CD4-positive, alpha-beta T cell treated with Interleukin-1 beta for 1 hour (primary cell): ENCODE data around the gene STMN1.
A peak's percentile ranks its signal among the peaks of the same experiment; 100 is the strongest.

Experiments used
- DNase-seq, 2 donors: peaks; one replicate each; pipeline ENCODE4 v3.0.0-alpha.2; 2020 to 2022

STMN1 gene

DNA sequence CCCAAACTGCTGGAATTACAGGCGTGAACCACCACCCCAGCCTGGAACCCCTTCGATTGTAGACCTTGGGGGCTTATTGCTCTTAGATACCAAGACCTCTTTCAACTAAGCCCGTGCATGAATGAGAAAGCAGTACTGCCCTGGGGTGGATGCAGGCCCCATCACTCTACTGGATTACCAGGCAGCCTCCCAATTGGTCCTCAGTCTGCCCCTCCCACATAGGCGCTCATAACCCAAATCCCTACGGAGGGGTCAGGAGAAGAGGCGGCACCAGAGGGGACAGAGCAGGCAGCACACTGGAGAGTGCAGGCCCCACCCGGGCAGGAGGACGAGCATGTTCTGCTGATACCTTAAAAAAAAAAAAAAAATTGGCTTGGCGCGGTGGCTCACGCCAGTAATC, 12.4 kb upstream of the STMN1 start:
- DNase-seq: no peak

DNA sequence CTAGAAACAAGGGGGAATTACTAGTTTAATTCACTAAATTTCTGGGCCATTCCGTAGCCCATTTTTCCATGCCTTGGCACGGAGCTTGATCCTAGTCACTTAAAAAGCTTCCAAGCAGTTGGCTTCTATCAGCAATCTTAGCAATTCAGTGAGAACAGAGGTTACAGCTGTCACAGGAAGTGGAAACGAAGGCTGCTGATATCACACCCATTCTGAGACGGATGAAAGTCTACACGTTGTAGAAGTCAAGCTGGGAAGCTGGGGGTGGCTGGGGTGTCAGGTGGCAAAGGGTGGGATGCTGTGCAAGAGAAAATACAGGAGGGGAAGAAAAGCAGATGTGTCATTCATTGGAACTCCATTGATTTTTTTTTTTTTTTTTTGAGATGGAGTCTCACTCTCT, 11.8 kb upstream of the STMN1 start:
- DNase-seq: peak in 1 of 2 donors; percentile 22

DNA sequence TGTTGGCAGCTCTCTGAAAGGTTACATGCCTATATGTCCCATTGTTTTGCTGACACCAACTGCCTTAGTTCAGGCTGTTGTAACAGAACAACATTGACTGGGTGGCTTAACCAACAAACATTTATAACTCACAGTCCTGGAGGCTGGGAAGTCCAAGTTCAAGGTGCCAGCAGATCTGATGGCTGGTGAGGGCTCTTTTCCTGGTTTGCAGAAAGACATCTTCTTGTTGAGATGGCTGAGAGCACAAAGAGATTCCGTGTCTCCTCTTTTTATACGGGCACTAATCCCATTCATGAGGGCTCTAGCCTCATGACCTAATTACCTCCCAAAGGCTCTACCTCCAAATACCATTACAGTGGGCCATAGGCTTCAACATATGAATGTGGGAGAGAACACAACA, 10.2 kb upstream of the STMN1 start:
- no peak for DNase-seq

DNA sequence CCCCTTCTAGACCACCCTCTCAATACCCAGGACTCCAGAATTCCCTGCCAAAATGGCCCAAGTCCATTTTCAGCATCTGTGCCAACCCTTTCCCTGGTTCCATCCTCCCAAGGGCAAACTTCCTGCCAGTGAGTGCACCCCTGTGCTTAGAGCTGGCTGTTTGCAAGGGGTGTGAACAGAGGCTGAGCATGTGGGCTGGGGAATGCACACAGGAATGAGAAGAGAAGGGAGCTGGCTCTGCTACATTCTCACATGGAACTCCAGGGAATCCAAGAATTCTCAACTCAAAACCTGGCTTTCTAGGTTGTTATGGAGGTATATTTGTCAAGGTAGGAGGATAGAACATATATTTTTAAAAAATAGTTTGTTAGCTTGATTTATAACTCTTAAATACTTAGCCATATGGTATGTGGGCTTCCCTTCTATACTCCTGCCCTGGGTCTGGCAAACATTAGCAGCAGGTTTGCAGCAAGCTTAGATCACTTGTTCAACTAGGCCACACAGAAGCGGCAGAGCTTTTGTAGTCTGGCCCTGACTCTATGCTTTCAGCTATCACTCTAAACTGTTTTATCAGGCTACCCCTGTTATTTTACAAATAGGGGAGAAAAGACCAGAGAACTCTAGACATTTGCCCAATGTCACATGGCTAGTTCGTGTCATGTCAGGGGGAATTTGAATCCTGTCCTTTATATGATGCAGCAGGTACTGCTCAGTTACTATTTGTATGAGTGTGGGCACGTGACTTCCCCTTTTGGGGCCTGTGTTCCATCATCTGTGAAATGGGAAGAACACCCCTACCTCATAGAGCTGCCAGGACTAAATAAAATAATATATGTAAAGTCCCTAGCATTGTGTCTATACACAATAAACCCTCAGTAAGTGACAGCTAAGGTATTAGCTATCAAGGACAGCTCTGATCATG, 8.1 kb upstream of the STMN1 start:
- DNase-seq: no peak

DNA sequence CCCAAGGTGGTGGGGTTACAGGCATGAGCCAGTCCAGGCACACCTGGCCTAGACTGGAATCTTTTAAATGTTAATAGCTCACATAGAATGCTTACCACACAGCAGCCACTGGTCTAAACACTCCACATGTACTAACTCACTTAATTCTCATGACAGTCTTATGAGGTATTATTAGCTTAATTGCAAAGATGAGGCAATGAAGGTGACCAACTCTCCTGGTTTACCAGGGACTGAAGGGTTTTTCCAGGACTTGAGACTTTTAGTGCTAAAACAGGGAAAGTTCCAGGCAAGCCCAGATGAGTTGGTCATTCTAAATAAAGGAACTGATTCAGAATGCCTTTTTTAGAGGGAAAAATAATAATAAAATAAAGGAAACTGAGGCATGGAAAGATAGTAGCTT, 7.0 kb upstream of the STMN1 start:
- no peak for DNase-seq

DNA sequence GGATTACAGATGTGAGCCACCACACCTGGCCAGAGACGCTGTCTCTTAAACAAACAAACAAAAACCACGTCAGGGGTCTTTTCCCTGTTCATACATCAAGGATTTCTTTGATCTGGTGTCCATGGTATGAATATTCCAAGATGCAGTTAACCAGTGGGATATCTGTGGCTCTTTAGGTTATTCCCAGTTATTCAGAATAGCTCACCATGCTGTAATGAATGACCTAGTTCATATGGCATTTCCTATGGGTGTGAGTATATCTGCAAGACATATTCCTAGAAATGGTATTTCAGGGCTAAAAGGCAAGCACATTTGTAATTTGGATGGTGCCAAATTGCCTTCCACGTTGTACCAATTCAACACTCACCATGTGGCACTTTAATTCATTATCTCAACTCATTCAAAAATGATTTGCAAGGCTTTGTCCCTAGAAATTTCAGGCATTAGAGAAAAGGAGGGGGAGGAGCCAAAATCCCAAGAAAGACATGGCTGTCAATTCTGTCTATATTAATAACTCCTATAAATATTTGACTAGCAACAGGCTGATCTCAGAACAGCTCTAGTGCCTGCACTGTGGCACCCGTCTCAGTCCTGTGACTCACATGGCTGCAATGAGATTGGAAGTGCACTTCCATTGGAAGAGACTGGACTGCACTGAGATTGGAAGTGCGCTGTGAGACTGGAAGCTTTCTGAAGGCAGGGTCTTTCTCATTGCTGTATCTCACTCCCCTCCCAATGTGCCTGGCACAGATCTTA, 6.0 kb upstream of the STMN1 start:
- DNase-seq: no peak

DNA sequence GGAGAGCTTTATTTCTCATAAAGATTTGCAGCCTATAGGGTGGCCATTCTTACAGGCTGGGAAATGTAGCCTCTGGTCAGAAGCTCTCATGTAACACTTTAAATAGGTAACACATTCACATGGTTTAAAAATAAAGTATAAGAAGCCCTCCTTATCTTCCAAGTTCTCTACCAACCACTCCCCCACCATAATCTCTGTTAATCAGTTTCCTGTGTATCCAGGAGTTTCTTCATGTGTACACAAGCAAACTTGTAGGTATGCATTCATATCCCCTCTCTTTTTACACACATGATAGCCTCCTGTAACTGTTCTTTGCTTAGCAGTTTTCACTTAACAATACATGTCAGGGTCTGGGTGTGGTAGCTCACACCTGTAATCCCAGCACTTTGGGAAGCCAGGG, 4.9 kb upstream of the STMN1 start:
- DNase-seq: no peak

DNA sequence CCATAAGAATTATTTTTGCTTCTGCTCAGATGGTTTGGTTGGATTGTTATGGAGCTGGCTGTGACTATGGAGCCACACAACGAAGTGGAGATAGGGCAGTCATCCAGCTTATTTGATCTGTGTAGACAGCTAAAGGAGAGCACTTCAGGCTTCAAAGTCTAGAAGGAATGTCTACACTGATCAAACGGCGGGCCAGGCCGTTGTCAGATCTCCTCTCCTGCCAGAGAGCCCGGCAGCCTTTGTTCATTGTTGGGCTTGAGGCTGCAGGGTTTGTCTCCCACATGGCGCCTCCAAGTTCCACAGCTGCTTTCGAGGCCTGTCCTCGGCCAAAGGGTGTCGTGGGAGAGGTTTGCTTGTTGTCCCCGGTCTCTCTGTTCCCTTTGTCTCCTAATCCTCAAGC, 2.8 kb upstream of the STMN1 start:
- no peak for DNase-seq

DNA sequence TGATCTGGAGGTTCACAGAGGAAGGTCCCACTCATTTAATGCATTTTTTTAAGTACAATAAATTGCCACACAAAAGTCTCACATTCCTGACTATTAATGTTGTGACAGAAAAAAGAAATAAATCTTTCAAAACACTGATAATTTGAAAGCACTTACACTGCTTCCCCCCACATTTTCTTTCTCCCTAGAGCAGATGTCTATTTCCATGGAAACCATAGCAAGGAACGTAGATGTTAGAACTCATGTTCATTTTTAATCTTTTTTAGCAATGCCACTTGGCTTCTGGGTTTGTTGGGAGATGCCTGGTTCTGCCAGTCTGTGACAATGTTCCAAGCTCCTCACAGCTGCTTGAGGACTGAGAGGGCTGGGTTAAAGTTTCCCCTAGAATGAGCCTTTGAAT, 1.9 kb upstream of the STMN1 start:
- DNase-seq: no peak

DNA sequence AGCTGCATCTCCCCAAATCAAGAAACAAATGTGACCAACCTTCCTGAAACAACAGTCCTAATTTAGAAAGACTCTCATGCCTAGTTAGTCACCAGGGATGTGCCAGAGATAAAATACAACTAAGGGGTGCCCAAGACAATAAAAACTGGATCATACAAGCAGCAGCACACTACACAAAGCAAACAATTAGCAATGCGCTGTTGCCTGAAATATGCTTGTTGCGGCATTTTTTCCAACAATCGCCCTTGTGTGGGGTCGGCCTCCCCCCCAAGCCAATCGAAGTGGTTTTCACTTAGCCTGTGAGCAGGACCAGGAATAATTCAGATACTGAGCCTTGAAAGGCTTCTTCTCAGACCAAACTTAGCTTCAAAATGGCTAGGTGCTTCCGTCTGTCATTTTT, 1.4 kb upstream of the STMN1 start:
- no peak for DNase-seq

DNA sequence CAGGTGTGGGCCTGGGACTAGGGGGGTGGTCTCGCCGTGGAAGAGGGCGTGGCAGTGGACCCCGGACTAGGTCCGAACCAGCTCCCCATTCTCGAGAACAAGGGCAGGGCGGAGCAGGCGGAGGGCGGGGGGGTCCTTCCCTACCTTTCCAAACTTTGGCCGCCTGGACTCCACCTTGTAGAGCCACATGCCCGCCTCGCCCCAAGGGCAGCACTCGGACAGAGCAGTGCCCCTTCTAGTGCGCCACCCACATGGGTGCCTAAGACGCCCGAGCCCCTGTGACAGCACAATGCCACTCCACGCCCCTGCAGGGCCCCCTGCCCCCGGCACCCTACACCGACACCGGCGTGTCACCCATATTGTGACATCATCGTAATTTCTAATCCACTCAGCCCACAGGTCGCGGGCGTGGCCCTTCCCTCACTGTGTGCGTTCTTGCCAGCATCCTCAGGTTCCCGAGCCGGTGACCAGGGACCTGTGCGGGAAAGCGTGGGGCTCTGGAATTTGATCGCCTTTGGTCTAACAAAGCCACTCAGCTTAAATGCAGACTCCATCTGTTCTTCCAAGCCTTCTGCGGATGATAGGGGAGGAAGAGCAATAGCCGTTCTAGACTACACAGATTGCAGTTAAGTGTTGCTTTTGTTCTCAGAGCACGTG, 553 bp upstream of the STMN1 start:
- peak; percentile 26 to 38 for DNase-seq

DNA sequence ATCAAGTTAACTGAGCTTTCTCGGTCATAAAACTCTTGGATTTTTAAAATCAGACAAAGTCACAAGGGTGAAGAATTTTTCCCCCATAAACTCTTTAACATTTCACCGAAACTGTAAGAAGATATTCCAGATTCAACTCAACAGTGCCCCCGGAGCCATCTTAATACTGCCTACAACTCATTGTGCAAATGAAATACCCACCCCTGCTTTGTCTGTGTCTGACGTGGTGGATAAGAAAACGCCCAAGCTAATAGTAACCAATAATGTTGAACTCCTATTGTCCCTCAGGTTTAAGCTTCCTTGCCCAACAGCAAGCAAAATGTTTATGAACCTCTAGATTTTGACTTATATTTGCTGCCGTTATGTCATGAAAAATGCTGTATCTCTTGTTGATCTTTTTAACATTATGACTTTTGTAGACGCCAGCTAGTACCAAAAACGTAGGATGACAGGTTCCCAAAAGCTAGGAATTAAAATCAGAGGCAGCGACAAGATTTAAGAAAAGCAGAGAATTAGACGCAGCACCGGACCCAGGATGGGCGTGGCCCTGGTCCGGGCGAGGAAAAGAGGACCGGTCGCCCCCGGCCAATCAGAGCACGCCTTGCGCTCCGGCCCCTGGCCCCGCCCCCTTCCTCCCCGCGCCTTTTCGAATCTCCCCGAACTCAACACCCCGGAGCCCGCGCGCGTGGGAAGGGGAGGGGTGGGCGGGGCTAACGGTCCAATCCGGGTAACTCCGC, 1.1 kb downstream of the STMN1 start:
- DNase-seq: peak; percentile 92 to 93

DNA sequence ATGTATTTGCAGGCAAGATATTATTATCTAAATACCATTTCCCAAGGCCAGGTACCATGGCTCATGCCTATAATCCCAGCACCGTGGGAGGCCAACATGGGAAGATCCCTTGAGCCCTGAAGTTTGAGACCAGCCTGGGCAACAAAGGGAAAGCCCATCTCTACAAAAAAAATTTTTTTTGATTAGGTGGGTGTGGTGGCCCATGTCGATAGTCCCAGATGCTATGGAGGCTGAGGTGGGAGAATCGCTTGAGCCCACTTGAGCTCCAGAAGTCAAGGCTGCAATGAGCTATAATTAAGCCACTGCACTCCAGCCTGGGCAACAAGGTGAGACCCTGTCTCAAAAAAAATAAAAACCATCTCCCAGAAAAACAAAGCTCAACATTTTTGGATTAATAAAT, 2.2 kb downstream of the STMN1 start:
- DNase-seq: no peak

DNA sequence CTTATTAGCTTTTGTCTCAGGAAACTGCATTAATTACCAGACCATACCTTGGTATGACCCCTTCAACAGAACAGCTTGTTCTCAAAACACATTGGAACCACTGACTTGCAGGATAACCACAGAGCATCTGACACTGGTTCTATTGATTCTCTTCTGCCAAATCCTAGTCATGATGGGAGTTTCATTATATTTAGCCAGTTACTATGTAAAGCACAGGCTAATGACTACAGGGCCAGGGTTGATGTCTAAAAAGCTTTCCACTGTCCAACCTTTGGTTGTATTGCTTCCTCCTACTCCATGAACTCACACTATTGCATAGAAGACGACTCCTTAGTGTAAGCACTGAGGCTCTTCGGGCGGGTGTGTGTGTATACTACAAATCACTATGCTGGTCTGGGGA, 3.8 kb downstream of the STMN1 start:
- no peak for DNase-seq

DNA sequence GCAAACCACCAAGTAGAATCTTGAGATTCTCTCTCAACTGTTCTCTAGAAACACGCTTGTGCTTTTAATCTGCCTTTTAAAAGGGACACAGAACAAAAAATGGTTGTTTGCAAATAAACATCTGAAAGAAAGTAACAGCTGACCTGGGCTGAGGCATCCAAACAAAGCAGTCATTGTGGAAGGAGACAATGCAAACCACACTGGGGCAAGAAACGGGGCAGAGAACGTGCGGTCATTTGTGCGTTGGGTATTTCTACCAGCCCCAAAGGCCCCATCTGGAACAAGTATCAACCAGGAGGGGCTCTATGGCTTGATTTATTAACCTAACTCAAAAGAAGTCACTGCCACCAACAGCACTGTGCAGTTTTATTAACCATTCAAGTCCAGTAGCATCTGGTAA, 6.0 kb downstream of the STMN1 start:
- DNase-seq: no peak

DNA sequence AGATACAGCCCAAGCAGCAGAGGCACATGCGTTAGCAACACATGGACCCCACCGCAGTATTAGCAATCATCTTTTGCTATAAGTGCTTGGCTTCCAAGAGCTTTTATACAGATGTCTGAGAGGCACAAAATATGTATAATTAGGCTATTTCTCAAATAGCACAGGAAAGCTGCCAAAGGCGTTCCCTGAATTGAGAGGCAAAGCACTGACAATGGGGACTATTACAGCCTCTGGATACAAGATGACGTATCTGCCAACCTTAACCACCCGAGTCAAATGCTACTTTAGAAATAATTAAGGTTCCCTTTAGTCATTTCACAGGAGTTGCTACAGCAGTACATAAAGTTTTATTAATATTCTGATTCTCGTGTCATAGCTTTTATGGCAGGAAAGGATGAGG, 6.4 kb downstream of the STMN1 start:
- DNase-seq: no peak

DNA sequence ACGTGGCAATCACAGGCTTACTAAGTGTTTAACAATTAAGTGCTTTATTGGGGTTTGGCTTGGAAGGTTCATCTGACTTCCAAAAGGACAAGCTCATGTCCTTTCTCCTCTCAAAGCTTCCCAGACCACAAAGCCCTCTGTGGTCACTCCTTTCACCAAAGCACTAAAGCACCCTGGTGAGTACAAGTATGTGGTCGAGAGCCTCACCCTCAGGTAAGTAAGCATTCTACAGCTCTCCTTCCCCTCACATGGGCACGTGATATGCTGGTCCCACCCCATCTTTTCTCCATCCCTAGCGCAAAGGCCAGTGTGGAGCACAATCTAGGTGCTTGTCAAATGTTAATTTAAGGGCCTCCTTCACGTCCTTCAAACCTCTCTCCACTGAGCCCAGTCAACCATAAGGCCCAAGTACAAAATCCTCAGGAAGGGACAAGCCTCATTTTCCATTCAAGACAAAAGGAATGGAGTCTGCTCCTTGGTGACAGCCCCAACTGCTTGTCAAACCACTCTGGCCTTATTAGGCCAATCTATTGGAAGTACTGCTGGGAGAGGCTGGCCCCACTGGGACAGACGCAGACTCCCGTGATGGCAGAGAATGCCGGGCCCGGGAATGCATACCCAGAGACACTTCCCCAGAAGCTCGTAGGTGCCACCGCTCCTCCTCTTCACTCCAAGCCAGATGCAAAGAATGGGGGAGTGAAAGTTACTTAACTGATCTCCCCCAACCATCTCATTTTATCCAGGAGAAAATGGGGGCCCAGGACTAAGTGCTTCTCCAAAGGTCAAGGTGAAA, 7.8 kb downstream of the STMN1 start:
- no peak for DNase-seq

DNA sequence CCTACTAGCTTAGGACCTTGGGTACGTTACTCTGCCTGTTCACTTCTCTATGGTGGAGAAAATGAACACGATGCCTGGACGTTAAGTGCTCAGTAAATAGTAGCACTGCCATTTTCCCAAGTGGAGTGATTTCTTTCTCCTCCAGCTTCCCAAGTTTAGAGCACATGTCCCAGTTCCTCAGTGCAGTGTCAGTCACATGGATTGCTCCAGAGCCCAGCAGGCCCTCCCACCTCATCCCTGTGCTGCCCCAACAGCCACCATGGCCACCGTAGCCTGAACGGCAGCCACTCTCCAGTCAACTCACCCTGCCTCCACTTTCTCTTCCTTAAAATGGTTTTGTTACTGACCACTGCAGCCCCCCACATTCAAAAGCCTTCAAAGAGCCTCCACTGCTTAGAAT, 8.5 kb downstream of the STMN1 start:
- DNase-seq: no peak

DNA sequence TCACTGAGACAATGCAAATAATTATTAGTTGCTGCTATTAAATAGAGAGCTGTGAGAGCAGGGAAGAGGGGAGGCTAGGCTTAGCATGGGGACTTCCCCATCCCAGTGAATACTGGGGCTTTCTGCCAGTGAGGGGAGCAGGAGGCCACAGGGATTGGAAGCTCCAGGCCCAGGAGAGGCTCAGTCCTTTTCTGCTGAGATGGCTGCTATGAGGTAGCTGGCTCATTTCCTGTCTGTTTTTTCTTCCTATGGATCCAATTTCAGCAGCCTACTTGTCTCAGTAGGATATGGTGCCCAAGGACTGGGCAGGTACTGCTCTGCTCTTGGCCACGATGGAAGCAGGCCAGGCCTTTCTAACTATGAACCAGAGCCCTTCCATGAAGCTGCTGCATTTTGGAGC, 10.0 kb downstream of the STMN1 start:
- DNase-seq: no peak

DNA sequence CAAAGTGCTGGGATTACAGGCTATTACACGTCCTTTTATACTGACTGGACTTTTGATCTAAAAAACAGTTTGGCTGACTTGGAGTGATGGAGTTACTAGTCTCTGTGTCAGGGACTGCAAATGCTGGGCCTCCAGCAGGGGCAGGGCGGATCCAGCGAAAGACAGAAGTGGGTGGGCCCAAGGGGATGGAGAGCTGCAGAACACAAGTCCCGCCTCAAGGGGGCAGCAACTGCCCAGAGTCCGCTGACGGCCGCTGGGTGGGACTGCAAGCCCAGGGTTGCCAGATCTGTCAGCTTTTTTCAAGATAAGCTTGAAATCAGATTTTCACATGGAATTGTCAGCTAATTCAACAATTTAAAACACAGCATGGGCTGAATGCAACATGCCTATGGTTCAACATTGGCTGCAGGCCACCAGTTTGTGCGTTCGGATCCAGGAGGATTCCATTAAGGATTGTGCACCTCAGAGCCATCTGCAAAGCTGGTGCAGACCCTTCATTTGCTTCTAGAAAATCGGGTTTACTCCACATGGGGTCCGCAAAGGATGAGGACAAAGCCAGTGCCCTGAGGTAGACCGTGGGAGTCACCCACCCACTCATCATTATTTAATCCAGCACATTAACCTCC, 10.7 kb downstream of the STMN1 start:
- peak; percentile 92 to 93 for DNase-seq

DNA sequence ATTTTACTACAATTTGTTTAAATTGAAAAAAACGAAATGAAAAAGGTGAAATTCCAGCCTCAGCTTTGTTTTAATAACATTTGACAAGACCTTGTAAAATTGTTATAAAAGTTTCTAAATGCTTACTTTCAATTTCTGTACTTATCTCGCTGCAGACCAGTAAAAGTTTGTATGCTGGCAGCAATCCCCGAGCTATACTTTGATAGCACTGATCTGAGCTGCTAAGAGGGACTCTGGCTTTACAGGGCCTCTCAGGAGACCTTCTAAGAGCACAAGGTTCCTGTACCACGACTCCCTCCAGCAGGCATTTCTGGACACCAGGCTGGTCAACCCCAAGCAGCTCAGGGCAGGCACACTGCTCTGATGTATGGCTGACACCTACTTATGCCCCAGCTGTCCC, 13.1 kb downstream of the STMN1 start:
- DNase-seq: no peak

DNA sequence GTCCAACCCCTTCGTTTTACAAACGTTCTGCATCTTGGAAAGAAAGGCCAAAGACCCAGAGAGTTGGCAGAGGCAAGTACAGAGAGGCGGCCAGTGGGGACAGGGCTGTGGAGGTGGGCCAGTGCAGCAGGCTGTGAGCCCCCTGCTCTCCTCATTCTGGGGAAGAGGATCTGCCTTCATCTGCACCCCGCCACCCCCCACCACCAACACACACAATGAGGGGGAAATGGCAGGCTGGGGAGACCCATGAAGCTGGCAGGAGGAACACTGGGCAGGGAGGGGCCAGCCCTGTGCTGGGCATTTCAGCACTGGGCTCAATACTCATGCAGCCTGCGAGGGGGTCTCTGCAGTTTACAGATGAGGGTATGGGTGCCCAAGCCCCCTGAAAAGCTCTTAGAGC, 14.6 kb downstream of the STMN1 start:
- DNase-seq: no peak
